Amygdala (tissue), 56 donors: Measurements from ENCODE around the gene C19orf25.

ENCODE experiments used
- DNase-seq, 56 donors: peaks; one replicate each; lab custom pipeline; 2025; lab: John Stamatoyannopoulos, UW

C19orf25 gene

DNA sequence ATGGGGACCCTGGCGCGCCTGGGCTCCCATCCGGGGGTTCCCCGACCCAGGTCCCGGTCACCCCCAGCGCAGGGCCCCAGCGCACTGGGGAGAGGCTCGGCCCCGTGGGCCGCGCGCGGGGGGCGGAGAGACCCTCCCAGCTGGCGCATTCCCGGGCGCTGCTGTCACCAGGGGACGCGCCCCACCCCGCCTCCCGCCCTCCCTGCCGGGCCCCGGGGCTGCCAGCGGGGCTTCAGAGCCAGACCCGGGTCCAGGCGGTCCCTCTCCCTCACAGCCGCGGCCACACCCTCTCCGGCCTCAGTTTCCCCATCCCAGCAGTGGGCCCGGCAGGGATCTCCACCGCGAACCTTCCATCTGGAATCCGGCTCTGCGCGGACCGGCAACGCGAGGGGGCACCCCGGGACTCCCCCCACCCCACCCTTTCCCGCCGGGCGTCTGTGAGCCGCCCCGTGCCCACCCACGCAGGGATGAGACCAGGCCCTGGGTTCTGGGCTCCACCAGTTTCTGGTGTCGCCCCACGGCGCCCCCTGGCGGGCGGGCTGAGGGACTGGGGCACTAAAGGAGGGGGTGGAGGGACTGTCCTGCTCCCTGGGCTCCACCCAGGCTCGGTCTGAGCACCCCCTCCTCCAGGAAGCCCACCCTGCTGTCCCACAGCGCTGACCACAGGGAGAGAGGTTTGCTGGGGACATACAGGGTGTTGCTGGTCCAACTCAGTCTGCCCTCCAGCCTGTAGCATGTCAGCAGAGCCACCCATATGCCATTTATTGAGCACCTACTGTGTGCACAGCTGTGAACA is 34.7 kb upstream of the C19orf25 start:
- DNase-seq: no peak

GRCh38 chr19:1512671-1513498 is 33.9 kb upstream of the C19orf25 start, which contains the start of gene ADAMTSL5:
Gene ADAMTSL5 (minus strand): TSS chr19:1513019. CDS start chr19:1510943, 2,076 bp downstream.
- DNase-seq: no peak

DNA sequence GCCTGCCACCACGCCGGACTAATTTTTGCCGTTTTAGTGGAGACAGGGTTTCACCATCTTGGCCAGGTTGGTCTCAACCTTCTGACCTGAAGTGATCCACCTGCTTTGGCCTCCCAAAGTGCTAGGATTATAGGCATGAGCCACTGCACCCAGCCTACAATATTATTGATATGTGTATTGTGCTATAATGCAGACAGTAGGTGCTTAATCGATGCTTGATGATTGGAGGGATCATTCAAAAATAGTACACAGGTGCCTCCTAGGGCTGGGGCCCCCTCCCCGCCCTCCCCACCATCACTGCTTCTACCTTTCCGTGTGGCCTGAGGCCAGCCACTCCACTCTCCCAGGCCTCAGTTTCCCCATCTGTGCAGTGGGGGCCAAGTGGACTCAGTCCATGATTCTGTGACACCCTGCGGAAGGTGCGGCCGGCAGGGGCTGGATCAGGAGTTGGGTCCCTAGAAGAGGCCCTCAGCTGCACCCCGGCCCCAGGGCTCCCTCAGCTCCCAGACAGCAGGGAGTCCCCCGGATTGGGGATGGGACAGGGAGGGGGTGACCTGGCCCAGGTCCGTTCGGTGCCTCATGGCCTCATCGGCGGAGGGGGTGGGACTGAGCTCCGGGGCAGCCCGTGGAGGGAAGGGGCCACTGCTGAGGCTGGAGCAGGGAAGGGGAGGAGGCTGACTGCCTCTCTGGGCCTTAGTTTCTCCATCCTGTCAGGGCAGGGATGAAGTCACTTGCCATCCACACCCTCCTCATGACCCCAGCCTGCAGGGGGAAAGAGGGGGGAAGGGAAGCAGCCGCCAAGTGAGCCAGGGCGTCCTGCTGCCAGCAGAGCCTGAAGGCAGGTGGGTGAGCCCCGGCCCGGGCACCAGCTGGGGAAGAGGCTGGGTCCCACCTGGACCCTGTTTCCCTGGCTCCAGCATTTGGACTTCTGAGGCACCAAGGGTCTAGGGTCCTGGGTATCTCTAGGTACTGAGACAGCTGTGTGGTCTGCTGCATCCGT is 32.6 kb upstream of the C19orf25 start:
- DNase-seq: no peak

DNA sequence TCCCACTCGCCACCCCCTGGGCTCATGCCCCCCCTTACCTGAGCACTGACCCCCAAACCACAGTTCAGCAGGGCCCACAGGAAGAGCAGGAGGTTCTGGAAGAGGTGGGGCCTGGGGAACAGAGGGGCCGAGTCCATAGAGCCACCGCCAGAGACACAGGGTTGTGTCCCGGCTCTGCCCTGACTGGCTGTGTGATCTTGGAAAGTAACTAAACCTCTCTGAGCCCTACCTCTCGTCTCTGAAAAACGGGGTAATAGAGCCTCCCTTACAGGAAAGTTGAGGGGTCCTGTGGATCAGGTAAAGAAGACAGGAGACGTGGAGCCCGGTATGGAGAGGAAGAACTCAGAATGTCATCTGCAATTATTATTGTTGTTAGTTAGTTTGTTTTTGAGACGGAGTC is 31.8 kb upstream of the C19orf25 start:
- DNase-seq: no peak

DNA sequence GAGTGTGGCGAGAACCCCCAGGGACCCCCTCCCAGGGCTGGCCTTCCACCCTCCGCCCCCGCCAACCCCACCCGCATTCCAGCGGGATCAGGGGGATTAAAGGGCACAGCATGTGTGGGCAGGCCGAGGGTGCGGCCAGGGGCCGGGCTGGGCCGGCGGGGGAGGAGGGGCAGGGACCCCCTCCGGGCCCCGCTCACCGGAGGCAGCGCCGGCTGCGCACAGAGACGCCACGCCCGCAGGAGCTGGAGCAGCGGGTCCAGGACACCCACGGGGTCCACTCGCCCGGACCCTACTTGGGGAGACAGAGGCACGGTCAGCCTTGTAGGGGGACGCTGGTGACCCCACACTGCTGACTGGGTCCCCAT is 31.4 kb upstream of the C19orf25 start:
- DNase-seq: no peak

DNA sequence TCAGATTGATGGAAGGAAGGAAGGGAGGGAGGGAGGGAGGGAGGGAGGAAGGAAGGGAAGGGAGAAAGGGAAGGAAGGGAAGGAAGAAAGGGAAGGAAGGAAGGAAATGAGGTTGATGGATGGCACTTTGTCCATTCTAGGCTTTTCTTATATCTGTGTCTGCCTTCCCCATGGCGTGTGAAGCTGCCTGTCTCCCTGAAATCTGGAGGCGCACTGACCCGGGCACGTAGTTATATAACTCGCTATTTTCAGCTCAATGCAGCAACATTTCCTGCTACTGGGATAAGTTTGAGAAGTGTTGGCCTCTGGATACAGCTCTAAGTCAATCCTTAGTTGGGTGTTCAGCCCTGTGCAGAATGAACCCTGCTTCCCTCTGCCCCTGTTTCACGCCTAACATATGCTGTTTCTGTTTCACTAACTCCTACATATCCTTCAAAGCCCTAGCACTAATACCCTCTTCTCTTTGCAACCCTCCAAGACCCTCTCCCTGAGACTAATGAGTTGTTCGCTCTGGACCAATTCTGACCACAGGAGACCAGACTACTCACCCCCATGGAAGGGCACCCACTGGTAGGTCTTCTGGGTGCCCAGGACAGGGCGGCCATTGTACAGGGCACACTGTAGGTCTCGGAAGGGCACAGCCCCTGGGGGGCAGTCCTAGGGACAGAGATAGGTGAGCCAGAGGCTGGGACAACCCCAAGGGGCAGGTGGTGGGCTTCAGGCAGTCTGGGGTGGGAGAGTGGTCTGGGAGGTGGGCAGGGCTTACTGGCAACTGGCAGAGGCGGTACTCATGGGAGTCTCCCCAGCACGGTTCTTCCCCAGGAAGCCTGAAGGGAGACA is 30.8 kb upstream of the C19orf25 start:
- no peak for DNase-seq

DNA sequence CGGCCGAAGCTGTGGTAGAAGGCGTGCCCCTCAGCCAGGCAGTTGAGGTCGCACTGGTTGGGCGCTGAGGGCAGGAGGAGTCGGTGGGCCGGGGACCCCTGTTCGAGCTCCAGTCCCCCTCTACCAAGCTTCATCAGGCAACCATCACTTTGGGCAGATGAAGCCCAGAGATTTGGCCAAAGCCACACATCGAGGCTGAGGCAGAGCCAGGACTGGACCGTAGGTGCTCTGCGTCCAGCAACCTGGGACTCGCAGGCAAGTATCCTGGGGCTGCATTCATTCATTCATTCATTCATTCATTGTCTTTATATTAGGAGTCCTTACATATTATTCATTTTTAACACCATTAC is 29.5 kb upstream of the C19orf25 start:
- no peak for DNase-seq

DNA sequence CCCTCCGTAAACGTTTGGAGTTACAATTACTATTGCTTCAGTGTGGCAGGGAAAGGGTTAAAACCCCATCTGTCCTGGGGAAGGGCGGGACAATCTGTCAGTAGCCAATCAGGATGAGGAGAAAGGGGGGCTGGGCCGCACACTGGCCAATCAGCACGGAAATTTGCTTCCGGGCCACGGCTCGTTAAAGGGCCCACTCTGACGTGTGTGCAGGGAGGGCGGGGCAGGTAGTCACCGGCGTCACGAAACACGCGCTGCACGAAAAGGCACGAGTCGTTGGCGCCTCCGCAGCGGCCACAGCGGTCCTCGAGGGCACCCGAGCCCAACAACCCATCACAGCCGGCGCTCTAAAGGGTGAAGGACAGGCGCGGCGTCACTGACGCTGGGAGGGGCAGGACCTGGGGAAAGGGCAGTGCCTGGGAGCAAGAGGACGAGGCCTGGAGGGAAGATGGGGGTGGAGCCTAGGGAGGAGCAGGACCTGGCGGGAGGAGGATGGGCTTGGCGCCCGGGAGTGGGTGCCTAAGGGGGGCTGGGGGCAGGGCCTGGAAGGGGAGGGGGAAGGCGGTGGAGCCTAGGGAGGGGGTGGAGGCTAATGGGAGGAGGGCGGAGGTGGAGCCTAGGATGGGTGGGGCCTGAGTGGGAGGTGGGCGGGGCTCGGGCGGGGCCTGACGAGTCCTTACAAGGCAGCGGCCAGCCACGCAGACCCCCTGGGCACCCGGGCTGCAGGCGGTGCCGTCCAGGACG is 28.9 kb upstream of the C19orf25 start:
- DNase-seq: peak; percentile 39 to 98 (median 90)

GRCh38 chr19:1507192-1507660 is 28.2 kb upstream of the C19orf25 start:
- DNase-seq: peak in 1 of 56 donors; percentile 27

- DNase-seq: no peak
Observed at GRCh38 chr19:1505991-1506881, 27.2 kb upstream of the C19orf25 start.

DNA sequence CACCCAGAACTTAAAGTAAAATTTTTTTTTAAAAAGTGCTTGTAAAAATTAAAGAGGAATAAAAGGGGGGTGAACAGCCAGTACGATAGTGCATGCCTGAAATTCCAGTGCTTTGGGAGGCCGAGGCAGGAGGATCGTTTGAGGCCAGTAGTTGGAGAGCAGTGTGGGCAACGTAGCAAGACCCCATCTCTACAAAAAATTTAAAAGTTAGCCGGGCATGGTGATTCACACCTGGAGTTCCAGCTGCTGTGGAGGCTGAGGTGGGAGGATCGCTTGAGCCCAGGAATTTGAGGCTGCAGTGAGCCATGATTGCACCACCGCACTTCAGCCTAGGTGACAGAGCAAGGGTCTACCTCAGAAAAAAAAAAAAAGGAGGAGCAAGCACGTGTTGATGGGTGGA is 26.0 kb upstream of the C19orf25 start:
- DNase-seq: no peak

- no peak for DNase-seq
Observed at GRCh38 chr19:1503925-1504773, 25.1 kb upstream of the C19orf25 start.

DNA sequence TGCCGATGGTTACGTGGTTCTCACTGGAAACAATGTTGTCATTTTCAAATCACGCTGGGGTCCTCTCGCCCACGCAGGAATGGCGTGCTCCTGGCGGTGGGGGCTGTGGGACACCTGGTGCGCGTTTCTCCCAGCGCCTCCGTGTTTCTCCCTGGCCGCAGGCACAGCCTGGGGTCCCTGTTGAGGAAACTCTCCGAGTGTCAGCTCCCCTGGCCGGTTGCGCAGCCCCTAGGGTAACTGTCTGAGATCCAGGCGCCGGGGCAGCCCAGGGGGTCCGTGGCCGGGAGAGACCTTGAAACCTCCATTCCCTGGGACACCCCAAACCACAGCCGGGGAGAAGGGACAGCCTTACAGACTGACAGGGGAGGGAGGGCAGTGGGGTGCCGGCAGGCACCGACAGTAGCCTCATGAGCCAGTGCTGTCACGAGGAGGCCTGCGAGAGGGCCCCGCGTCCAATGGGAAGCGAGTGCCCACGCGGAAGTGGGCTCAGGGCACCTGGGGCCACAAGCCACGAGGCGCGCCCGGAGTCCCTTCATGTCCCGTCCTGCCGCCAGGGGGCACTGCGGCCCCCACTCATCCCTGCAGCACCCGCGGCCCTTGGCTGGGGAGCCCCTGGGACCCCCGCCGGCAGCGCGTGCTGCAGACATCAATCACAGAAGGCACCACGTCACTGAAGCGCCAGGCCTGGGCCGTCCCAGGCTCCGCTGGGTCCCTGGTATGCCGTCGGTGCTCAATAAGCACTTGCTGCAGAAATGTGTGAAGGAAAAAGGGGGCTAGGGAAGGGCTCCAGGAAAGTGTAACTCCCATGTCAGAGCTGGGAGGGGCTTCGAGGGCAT is 24.3 kb upstream of the C19orf25 start:
- peak in 31 of 56 donors; percentile 8 to 79 (median 30) for DNase-seq

- DNase-seq: no peak
Observed at GRCh38 chr19:1502433-1503088, 23.5 kb upstream of the C19orf25 start.

GRCh38 chr19:1501200-1501595 is 22.2 kb upstream of the C19orf25 start:
- DNase-seq: no peak
